ENCODE data around the gene NKD2. TPM values are rescaled to one million over a fixed set of nuclear protein-coding genes. Genes with fewer than 3 reads are reported as not detected.

Gene NKD2
- total RNA-seq, 2 donors from 2014 or later, result 1.4 to 1.5 TPM

GRCh38 chr5:1086871-1087270, 78.3 kb downstream of the NKD2 start:
- ATAC-seq (ENCODE audit: insufficient number of reproducible peaks, low FRiP score, low read depth) (no peak), DNase-seq (ENCODE audit: low spot score) (no peak)
- TF ChIP-seq CTCF (IDR thresholded peaks at IDR 0.05), result no peak
- Histone ChIP-seq H3K9me3 (no peaks in the 10 kb centered on the region), H3K27ac (no peak overlapping the region), H3K4me3 (no peak overlapping the region), H3K36me3 (peaks cover 11% of the 10 kb centered on the region), H3K4me1 (ENCODE audit: control insufficient read depth in 1 of 2, low read depth in 2 of 2) (no peaks in the 10 kb centered on the region), H3K27me3 (replicated peaks; ENCODE audit: insufficient read depth) (no peaks in the 10 kb centered on the region)

GRCh38 chr5:1087428-1087827, 78.8 kb downstream of the NKD2 start:
- Histone ChIP-seq H3K36me3 (peaks cover 11% of the 10 kb centered on the region), H3K4me3 (no peak overlapping the region), H3K27me3 (replicated peaks; ENCODE audit: insufficient read depth) (no peaks in the 10 kb centered on the region), H3K27ac (no peak overlapping the region), H3K9me3 (no peaks in the 10 kb centered on the region), H3K4me1 (ENCODE audit: control insufficient read depth in 1 of 2, low read depth in 2 of 2) (no peaks in the 10 kb centered on the region)
- ATAC-seq (ENCODE audit: insufficient number of reproducible peaks, low FRiP score, low read depth), result no peak
- TF ChIP-seq CTCF (IDR thresholded peaks at IDR 0.05), result no peak
- no peak for DNase-seq (ENCODE audit: low spot score)

GRCh38 chr5:1088031-1088430, 79.4 kb downstream of the NKD2 start:
- Histone ChIP-seq H3K27ac (no peak overlapping the region), H3K27me3 (replicated peaks; ENCODE audit: insufficient read depth) (no peaks in the 10 kb centered on the region), H3K4me1 (ENCODE audit: control insufficient read depth in 1 of 2, low read depth in 2 of 2) (no peaks in the 10 kb centered on the region), H3K9me3 (no peaks in the 10 kb centered on the region), H3K36me3 (peaks cover 14% of the 10 kb centered on the region), H3K4me3 (no peak overlapping the region)
- no peak for ATAC-seq (ENCODE audit: insufficient number of reproducible peaks, low FRiP score, low read depth)
- no peak for TF ChIP-seq CTCF (IDR thresholded peaks at IDR 0.05)
- DNase-seq (ENCODE audit: low spot score), result no peak

Other genes starting within 250 kb of the NKD2 start
- gene ZDHHC11B, start 224.1 kb upstream of the NKD2 start, total RNA-seq, result 1 to 10 TPM; 1.8 to 8.7 TPM
- gene ZDHHC11, start 157.8 kb upstream of the NKD2 start, total RNA-seq, result 1 to 10 TPM; 4.2 to 5.6 TPM
- 10 to 100 TPM; 30.7 to 54.5 TPM for gene BRD9, start 116.0 kb upstream of the NKD2 start, total RNA-seq
- gene TRIP13, start 115.9 kb upstream of the NKD2 start, total RNA-seq, result 1 to 10 TPM in 1 of 2 donors, not detected in 1; 1.6 TPM
- 10 to 100 TPM; 18.4 to 34.6 TPM for gene SLC12A7, start 103.3 kb downstream of the NKD2 start, total RNA-seq
- not detected for gene SLC6A19, start 192.8 kb downstream of the NKD2 start, total RNA-seq
- gene SLC6A18, start 216.6 kb downstream of the NKD2 start, total RNA-seq, result not detected

All from thoracic aorta (tissue), 2 donors.